G401 (cell line): ENCODE measurements around the gene SEL1L2. TPM values are rescaled to one million over a fixed set of nuclear protein-coding genes. Genes with fewer than 3 reads are reported as not detected.

Experiments used
- DNase-seq: peaks from one replicate; pipeline ENCODE4 v3.0.0-alpha.2; 2015; ENCODE audit warnings: low spot score
- in situ Hi-C: cut with HindIII; loops from 2 replicates; pipeline ENCODE4 v1.10.0; 2016; ENCODE audit warnings: low sequenced_read_pairs, mixed read lengths
- total RNA-seq: library from RNA; depleted of rRNA; stranded (reverse); fragments of >200 nt; shearing (Covaris generic); gene quantifications from 2 replicates; pipeline ENCODE4 v1.2.3, GENCODE V29; 2014

The SEL1L2 gene
- total RNA-seq, 1 experiment from 2014 or later: not detected

GRCh38 chr20:13936781-13937576, 53.4 kb downstream of the SEL1L2 start:
- no peak for DNase-seq
- in situ Hi-C loops: no loop called here

GRCh38 chr20:13934992-13935894, 55.2 kb downstream of the SEL1L2 start:
- DNase-seq: no peak
- in situ Hi-C loops: no loop called here

- in situ Hi-C loops: no loop called here
- DNase-seq: no peak
Observed at GRCh38 chr20:13930281-13930680, 60.1 kb downstream of the SEL1L2 start.

GRCh38 chr20:13929836-13930235, 60.6 kb downstream of the SEL1L2 start:
- in situ Hi-C loops: no loop called here
- DNase-seq: no peak

- in situ Hi-C loops: no loop called here
- no peak for DNase-seq
Observed at GRCh38 chr20:13928901-13929300, 61.5 kb downstream of the SEL1L2 start.

GRCh38 chr20:13927171-13927570, 63.2 kb downstream of the SEL1L2 start:
- in situ Hi-C loops: no loop called here
- no peak for DNase-seq

- in situ Hi-C loops: no loop called here
- DNase-seq: no peak
Observed at GRCh38 chr20:13922241-13922640, 68.2 kb downstream of the SEL1L2 start.

- in situ Hi-C loops: no loop called here
- DNase-seq: no peak
Observed at GRCh38 chr20:13915284-13915683, 75.1 kb downstream of the SEL1L2 start.

- in situ Hi-C loops: no loop called here
- no peak for DNase-seq
Observed at GRCh38 chr20:13913572-13913971, 76.8 kb downstream of the SEL1L2 start.

GRCh38 chr20:13913131-13913530, 77.3 kb downstream of the SEL1L2 start:
- in situ Hi-C loops: no loop called here

GRCh38 chr20:13910492-13910891, 79.9 kb downstream of the SEL1L2 start:
- in situ Hi-C loops: no loop called here
- DNase-seq: no peak

More at GRCh38 chr20:13913131-13913530, 77.3 kb downstream of the SEL1L2 start:
- no peak for DNase-seq

GRCh38 chr20:13909067-13909466, 81.3 kb downstream of the SEL1L2 start:
- in situ Hi-C loops: no loop called here
- DNase-seq: no peak

- no peak for DNase-seq
- in situ Hi-C loops: no loop called here
Observed at GRCh38 chr20:13904766-13905165, 85.6 kb downstream of the SEL1L2 start.

GRCh38 chr20:13900496-13900895, 89.9 kb downstream of the SEL1L2 start:
- in situ Hi-C loops: no loop called here

GRCh38 chr20:13898012-13898612, 92.3 kb downstream of the SEL1L2 start:
- no peak for DNase-seq
- in situ Hi-C loops: no loop called here

More at GRCh38 chr20:13900496-13900895, 89.9 kb downstream of the SEL1L2 start:
- no peak for DNase-seq

- in situ Hi-C loops: no loop called here
- DNase-seq: no peak
Observed at GRCh38 chr20:13891575-13891974, 98.8 kb downstream of the SEL1L2 start.

- in situ Hi-C loops: no loop called here
- DNase-seq: no peak
Observed at GRCh38 chr20:13884803-13885202, 105.6 kb downstream of the SEL1L2 start.

GRCh38 chr20:13883425-13883824, 107.0 kb downstream of the SEL1L2 start:
- DNase-seq: no peak
- in situ Hi-C loops: no loop called here

GRCh38 chr20:13878566-13878965, 111.8 kb downstream of the SEL1L2 start:
- DNase-seq: no peak
- in situ Hi-C loops: no loop called here

- in situ Hi-C loops: no loop called here
- DNase-seq: no peak
Observed at GRCh38 chr20:13877793-13878192, 112.6 kb downstream of the SEL1L2 start.
